Hepatocyte (in vitro differentiated cells): ENCODE data around the gene TNN.

Source experiments
- CTCF ChIP-seq: fragments of 200-600 bp; sonication (generic); IDR thresholded peaks from 2 replicates; pipeline ENCODE4 v1.5.1; 2016; ENCODE audit warnings: antibody characterized with exemption, mild to moderate bottlenecking; ENCODE audit not compliant: poor library complexity
- EZH2 ChIP-seq: fragments of 200-600 bp; sonication (generic); IDR thresholded peaks from 2 replicates; pipeline ENCODE4 v1.6.1; 2016; ENCODE audit warnings: antibody characterized with exemption, mild to moderate bottlenecking, borderline replicate concordance

DNA sequence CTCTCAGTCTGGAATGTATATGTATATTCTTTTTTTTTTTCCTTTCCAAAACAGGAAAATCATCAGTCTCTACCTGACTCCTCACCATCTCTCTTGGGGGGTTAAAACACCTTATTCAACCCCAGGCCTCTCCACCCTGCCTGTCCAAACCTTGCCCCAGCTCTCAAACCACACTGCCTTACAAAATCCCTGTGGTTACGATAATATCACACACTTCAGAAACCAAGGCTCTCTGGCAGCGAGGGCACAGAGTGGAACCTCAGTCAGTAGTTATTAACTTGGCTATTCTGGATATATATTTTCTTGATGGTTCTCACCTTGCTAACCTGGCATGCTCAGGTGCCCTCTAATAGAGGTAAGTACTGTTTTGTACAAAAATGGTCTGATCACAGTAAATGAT lies 100.2 kb downstream of the TNN start:
- TF ChIP-seq CTCF (no peak), EZH2 (no peak)
